Gastrocnemius medialis (tissue), 4 donors: ENCODE measurements around the gene MEGF11.

ENCODE experiments used
- POLR2A ChIP-seq, 2 donors: fragments of 450-650 bp; IDR thresholded peaks; one replicate each; pipeline ENCODE4 v1.6.1; 2017; ENCODE audit warnings: antibody characterized with exemption in 2 of 2, mild to moderate bottlenecking in 2 of 2, moderate library complexity in 2 of 2
- TF ChIP-seq, protein P1 (sequence below), 5 experiments: fragments of 450-650 bp in 3 of 5; fragments of 200-600 bp in 2 of 5; sonication (generic) in 2 of 5; IDR thresholded peaks in 4 of 5; conservative IDR thresholded peaks in 1 of 5; 1 replicate in 4 of 5; 2 replicates in 1 of 5; pipeline ENCODE4 v1.5.1; 2016 to 2019; ENCODE audit warnings: antibody characterized with exemption in 5 of 5, mild to moderate bottlenecking in 3 of 5, moderate library complexity in 3 of 5

DNA sequence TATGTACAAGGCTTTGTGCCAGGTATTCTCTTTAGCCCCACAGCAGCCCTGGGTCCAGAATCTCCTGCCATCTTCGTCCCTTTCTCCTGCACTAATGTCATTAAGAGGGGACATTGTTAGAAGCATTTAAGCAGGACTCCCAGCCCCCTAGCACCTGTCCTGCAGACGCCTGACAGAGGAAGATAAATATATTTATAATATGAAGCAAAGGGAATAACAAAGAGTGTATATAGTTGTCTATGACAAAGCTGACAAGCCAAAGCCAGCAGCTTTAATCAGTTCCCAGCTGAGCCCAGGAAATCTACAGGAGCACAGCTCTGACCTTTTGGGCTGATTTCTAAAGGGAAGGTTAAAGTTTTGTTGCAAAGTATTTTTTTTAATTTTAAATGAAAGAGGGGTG lies 96.0 kb downstream of the MEGF11 start:
- TF ChIP-seq, protein P1, sequence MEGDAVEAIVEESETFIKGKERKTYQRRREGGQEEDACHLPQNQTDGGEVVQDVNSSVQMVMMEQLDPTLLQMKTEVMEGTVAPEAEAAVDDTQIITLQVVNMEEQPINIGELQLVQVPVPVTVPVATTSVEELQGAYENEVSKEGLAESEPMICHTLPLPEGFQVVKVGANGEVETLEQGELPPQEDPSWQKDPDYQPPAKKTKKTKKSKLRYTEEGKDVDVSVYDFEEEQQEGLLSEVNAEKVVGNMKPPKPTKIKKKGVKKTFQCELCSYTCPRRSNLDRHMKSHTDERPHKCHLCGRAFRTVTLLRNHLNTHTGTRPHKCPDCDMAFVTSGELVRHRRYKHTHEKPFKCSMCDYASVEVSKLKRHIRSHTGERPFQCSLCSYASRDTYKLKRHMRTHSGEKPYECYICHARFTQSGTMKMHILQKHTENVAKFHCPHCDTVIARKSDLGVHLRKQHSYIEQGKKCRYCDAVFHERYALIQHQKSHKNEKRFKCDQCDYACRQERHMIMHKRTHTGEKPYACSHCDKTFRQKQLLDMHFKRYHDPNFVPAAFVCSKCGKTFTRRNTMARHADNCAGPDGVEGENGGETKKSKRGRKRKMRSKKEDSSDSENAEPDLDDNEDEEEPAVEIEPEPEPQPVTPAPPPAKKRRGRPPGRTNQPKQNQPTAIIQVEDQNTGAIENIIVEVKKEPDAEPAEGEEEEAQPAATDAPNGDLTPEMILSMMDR (IDR thresholded peaks at IDR 0.05 in 4 of 5, conservative IDR thresholded peaks at IDR 0.05 in 1 of 5) = no peak
- no peak for TF ChIP-seq POLR2A (IDR thresholded peaks at IDR 0.05)
